WTC11 (cell line): Measurements from ENCODE around the gene DRC1.

ENCODE experiments used
- ATF6 ChIP-seq: sonication (generic); formaldehyde crosslinking; IDR thresholded peaks from 2 replicates; pipeline ENCODE4 v1.8.1; 2023; ENCODE audit warnings: mild to moderate bottlenecking, missing genetic modification reagents
- CTCF ChIP-seq: fragments of 200-600 bp; IDR thresholded peaks from 2 replicates; pipeline ENCODE4 v1.8.0; 2022; ENCODE audit warnings: antibody characterized with exemption
- GABPB1 ChIP-seq: sonication (generic); formaldehyde crosslinking; IDR thresholded peaks from 2 replicates; pipeline ENCODE4 v1.8.1; 2023; ENCODE audit warnings: mild to moderate bottlenecking, missing genetic modification reagents
- RELA ChIP-seq: sonication (generic); formaldehyde crosslinking; IDR thresholded peaks from 2 replicates; pipeline ENCODE4 v1.8.1; 2022; ENCODE audit warnings: missing genetic modification reagents, mild to moderate bottlenecking, borderline replicate concordance
- SMAD3 ChIP-seq: sonication (generic); formaldehyde crosslinking; IDR thresholded peaks from 2 replicates; pipeline ENCODE4 v1.8.0; 2022; ENCODE audit warnings: missing genetic modification reagents, mild to moderate bottlenecking, borderline replicate concordance
- SP1 ChIP-seq: sonication (generic); formaldehyde crosslinking; conservative IDR thresholded peaks from 2 replicates; pipeline ENCODE4 v1.8.1; 2022; ENCODE audit warnings: missing genetic modification reagents
- ZNF138 ChIP-seq: sonication (generic); formaldehyde crosslinking; conservative IDR thresholded peaks from 2 replicates; pipeline ENCODE4 v1.8.1; 2022; ENCODE audit warnings: mild to moderate bottlenecking, moderate library complexity, missing genetic modification reagents
- ZNF263 ChIP-seq: sonication (generic); formaldehyde crosslinking; IDR thresholded peaks from 2 replicates; pipeline ENCODE4 v1.8.1; 2022; ENCODE audit warnings: low read depth, mild to moderate bottlenecking, moderate library complexity, missing genetic modification reagents
- ZNF416 ChIP-seq: fragments of 250-450 bp; sonication (Bioruptor Pico); IDR thresholded peaks from 2 replicates; pipeline ENCODE4 v1.9.0; 2021; ENCODE audit warnings: mild to moderate bottlenecking, inconsistent platforms
- TF ChIP-seq, protein P1 (sequence below): sonication (generic); formaldehyde crosslinking; IDR thresholded peaks from 2 replicates; pipeline ENCODE4 v1.8.1; 2023; ENCODE audit warnings: mild to moderate bottlenecking, missing genetic modification reagents, moderate library complexity
- TF ChIP-seq, protein P2 (sequence below): sonication (generic); formaldehyde crosslinking; conservative IDR thresholded peaks from 2 replicates; pipeline ENCODE4 v1.8.1; 2022; ENCODE audit warnings: mild to moderate bottlenecking, missing genetic modification reagents

DNA sequence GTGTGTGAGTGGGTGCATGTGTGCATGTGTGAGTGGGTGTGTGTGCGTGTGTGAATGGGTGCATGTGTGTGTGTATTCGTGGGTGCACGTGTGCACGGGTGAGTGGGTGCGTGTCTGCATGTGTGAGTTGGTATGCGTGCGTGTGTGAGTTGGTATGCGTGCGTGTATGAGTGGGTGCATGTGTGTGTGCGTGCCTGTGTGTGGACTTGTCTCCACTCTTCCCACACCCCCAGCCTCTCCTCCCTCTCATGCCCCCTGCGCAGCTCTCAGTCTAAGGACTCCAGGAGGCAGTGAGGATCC is 81.3 kb downstream of the DRC1 start:
- no peak for TF ChIP-seq GABPB1 (CRISPR knock-in tag)
- no peak for TF ChIP-seq CTCF
- no peak for TF ChIP-seq ZNF416 (CRISPR knock-in tag)
- no peak for TF ChIP-seq ATF6
- TF ChIP-seq, protein P1, sequence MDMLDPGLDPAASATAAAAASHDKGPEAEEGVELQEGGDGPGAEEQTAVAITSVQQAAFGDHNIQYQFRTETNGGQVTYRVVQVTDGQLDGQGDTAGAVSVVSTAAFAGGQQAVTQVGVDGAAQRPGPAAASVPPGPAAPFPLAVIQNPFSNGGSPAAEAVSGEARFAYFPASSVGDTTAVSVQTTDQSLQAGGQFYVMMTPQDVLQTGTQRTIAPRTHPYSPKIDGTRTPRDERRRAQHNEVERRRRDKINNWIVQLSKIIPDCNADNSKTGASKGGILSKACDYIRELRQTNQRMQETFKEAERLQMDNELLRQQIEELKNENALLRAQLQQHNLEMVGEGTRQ (CRISPR knock-in tag) = no peak
- no peak for TF ChIP-seq SP1 (CRISPR knock-in tag)
- TF ChIP-seq, protein P2, sequence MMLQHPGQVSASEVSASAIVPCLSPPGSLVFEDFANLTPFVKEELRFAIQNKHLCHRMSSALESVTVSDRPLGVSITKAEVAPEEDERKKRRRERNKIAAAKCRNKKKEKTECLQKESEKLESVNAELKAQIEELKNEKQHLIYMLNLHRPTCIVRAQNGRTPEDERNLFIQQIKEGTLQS (CRISPR knock-in tag) = no peak
- no peak for TF ChIP-seq RELA
- no peak for TF ChIP-seq SMAD3 (CRISPR knock-in tag)
- TF ChIP-seq ZNF263 (CRISPR knock-in tag) = no peak
- TF ChIP-seq ZNF138 = no peak
